H9 (cell line): ENCODE data around the gene COL9A2. TPM values are rescaled to one million over a fixed set of nuclear protein-coding genes. Genes with fewer than 3 reads are reported as not detected.

Experiments used
- DNase-seq: peaks from one replicate; pipeline ENCODE4 v3.0.0-alpha.2; 2017
- H2AFZ ChIP-seq: one replicate; pipeline ENCODE4 v1.6.1; 2013; ENCODE audit warnings: mild to moderate bottlenecking, low read length, control low read depth, moderate library complexity
- H2AK5ac ChIP-seq: 2 replicates; pipeline ENCODE4 v1.6.1; 2013; ENCODE audit warnings: low read length, control low read depth, mixed read lengths; ENCODE audit not compliant: insufficient read length
- H2BK120ac ChIP-seq: one replicate; pipeline ENCODE4 v1.6.1; 2013; ENCODE audit warnings: low read depth, mild to moderate bottlenecking, low read length, control low read depth, inconsistent platforms; ENCODE audit not compliant: poor library complexity, severe bottlenecking
- H2BK12ac ChIP-seq: 2 replicates; pipeline ENCODE4 v1.6.1; 2013; ENCODE audit warnings: low read length, control low read depth, mixed read lengths, low read depth; ENCODE audit not compliant: insufficient read length
- H2BK15ac ChIP-seq: 2 replicates; pipeline ENCODE4 v1.6.1; 2013; ENCODE audit warnings: low read depth, low read length, control low read depth
- H2BK20ac ChIP-seq: one replicate; pipeline ENCODE4 v1.6.1; 2013; ENCODE audit warnings: low read depth, mild to moderate bottlenecking, low read length, control low read depth, inconsistent platforms; ENCODE audit not compliant: poor library complexity, severe bottlenecking
- H2BK5ac ChIP-seq: 2 replicates; pipeline ENCODE4 v1.6.1; 2013; ENCODE audit warnings: low read length, control low read depth, mixed read lengths; ENCODE audit not compliant: insufficient read length
- H3K14ac ChIP-seq: 2 replicates; pipeline ENCODE4 v1.6.1; 2013; ENCODE audit warnings: low read length, control low read depth; ENCODE audit not compliant: insufficient read depth
- H3K18ac ChIP-seq: 2 replicates; pipeline ENCODE4 v1.6.1; 2013; ENCODE audit warnings: low read depth, mild to moderate bottlenecking, mixed read lengths, low read length, control low read depth; ENCODE audit not compliant: insufficient read length
- H3K23ac ChIP-seq: 2 replicates; pipeline ENCODE4 v1.6.1; 2013; ENCODE audit warnings: low read length, control low read depth, mixed read lengths, low read depth; ENCODE audit not compliant: insufficient read length
- H3K23me2 ChIP-seq: 2 replicates; pipeline ENCODE4 v1.6.1; 2013; ENCODE audit warnings: low read depth, mild to moderate bottlenecking, mixed read lengths, low read length, control low read depth; ENCODE audit not compliant: insufficient read length, poor library complexity, severe bottlenecking
- H3K27ac ChIP-seq: 2 replicates; pipeline ENCODE4 v1.5.1; 2013; ENCODE audit warnings: low read length, control low read depth, mixed read lengths, low read depth; ENCODE audit not compliant: insufficient read length
- H3K27me3 ChIP-seq: 2 replicates; pipeline ENCODE4 v1.6.1; 2013; ENCODE audit warnings: low read length, control low read depth, inconsistent platforms; ENCODE audit not compliant: insufficient read depth
- H3K4ac ChIP-seq: 2 replicates; pipeline ENCODE4 v1.6.1; 2013; ENCODE audit warnings: low read depth, mild to moderate bottlenecking, control low read depth, inconsistent platforms, low read length, moderate library complexity
- H3K4me1 ChIP-seq: 2 replicates; pipeline ENCODE4 v1.6.1; 2013; ENCODE audit warnings: low read length, control low read depth, inconsistent platforms; ENCODE audit not compliant: insufficient read depth
- H3K4me2 ChIP-seq: 2 replicates; pipeline ENCODE4 v1.6.1; 2013; ENCODE audit warnings: low read length, control low read depth, mixed read lengths; ENCODE audit not compliant: insufficient read length, insufficient read depth
- H3K56ac ChIP-seq: 2 replicates; pipeline ENCODE4 v1.6.1; 2013; ENCODE audit warnings: low read depth, mild to moderate bottlenecking, mixed read lengths, low read length, control low read depth; ENCODE audit not compliant: insufficient read length
- H3K79me1 ChIP-seq: 2 replicates; pipeline ENCODE4 v1.6.1; 2013; ENCODE audit warnings: low read depth, mild to moderate bottlenecking, moderate library complexity, low read length, control low read depth, inconsistent platforms; ENCODE audit not compliant: insufficient read depth, poor library complexity, severe bottlenecking
- H3K79me2 ChIP-seq: 2 replicates; pipeline ENCODE4 v1.6.1; 2013; ENCODE audit warnings: low read length, control low read depth, inconsistent platforms; ENCODE audit not compliant: insufficient read depth
- H3K9ac ChIP-seq: 2 replicates; pipeline ENCODE4 v1.6.1; 2013; ENCODE audit warnings: low read length, control low read depth, mixed read lengths; ENCODE audit not compliant: insufficient read length; ENCODE audit errors: extremely low read depth
- H3K9me3 ChIP-seq: one replicate; pipeline ENCODE4 v1.6.1; 2013; ENCODE audit warnings: low read depth, low read length, inconsistent platforms; ENCODE audit not compliant: control insufficient read depth
- H3T11ph ChIP-seq: one replicate; pipeline ENCODE4 v1.6.1; 2013; ENCODE audit warnings: mild to moderate bottlenecking, low read length, control low read depth, inconsistent platforms
- H4K20me1 ChIP-seq: one replicate; pipeline ENCODE4 v1.6.1; 2013; ENCODE audit not compliant: control insufficient read depth, insufficient read length, insufficient read depth
- H4K5ac ChIP-seq: 2 replicates; pipeline ENCODE4 v1.6.1; 2013; ENCODE audit warnings: low read depth, mild to moderate bottlenecking, mixed read lengths, low read length, control low read depth; ENCODE audit not compliant: insufficient read length
- H4K8ac ChIP-seq: replicated peaks from 2 replicates; pipeline ENCODE4 v1.6.1; 2013; ENCODE audit warnings: low read length, control low read depth, mixed read lengths, low read depth; ENCODE audit not compliant: insufficient read length
- H4K91ac ChIP-seq: 2 replicates; pipeline ENCODE4 v1.6.1; 2013; ENCODE audit warnings: low read depth, mild to moderate bottlenecking, moderate library complexity, mixed read lengths, low read length, control low read depth; ENCODE audit not compliant: insufficient read length
- H3K27ac Mint-ChIP-seq, 3 experiments: 2 replicates in 2 of 3; 3 replicates in 1 of 3; pipeline ENCODE4 v1.8.0; 2020 to 2021; ENCODE audit warnings: mixed read lengths in 3 of 3, mild to moderate bottlenecking in 1 of 3, moderate library complexity in 1 of 3
- H3K27me3 Mint-ChIP-seq: 2 replicates; pipeline ENCODE4 v1.8.0; 2021; ENCODE audit warnings: low read depth, mild to moderate bottlenecking, moderate library complexity, mixed read lengths
- H3K36me3 Mint-ChIP-seq, 3 experiments: 2 replicates in 2 of 3; 3 replicates in 1 of 3; pipeline ENCODE4 v1.8.0; 2020 to 2021; ENCODE audit warnings: low read depth in 3 of 3, mixed read lengths in 3 of 3; ENCODE audit not compliant: insufficient read depth in 1 of 3
- H3K4me1 Mint-ChIP-seq, 2 experiments: 2 replicates each; pipeline ENCODE4 v1.8.0; 2020; ENCODE audit warnings: mixed read lengths in 2 of 2
- H3K4me3 Mint-ChIP-seq, 2 experiments: 2 replicates in 1 of 2; 3 replicates in 1 of 2; pipeline ENCODE4 v1.8.0; 2020 to 2021; ENCODE audit warnings: mild to moderate bottlenecking in 2 of 2, mixed read lengths in 2 of 2, moderate library complexity in 1 of 2
- H3K9me3 Mint-ChIP-seq, 2 experiments: 2 replicates in 1 of 2; 3 replicates in 1 of 2; pipeline ENCODE4 v1.8.0; 2020; ENCODE audit warnings: mild to moderate bottlenecking in 2 of 2, mixed read lengths in 2 of 2, moderate library complexity in 1 of 2
- CTCF ChIP-seq: fragments of 200-600 bp; sonication (generic); conservative IDR thresholded peaks from 3 replicates; pipeline ENCODE4 v1.8.0; 2021; ENCODE audit warnings: antibody characterized with exemption, mild to moderate bottlenecking
- WGBS: extraction: QIAGEN DNeasy Blood & Tissue Kit; methylation state at CpG from one replicate; pipeline ENCODE4 v1.1.7; 2013; ENCODE audit warnings: missing lambda C conversion rate, low lambda C conversion rate, mixed read lengths; ENCODE audit not compliant: insufficient read length; ENCODE audit errors: extremely low coverage; 5-methylcytosine and 5-hydroxymethylcytosine counted together
- total RNA-seq: library from RNA; stranded (reverse); gene quantifications from 2 replicates; pipeline ENCODE4 v1.2.1, GENCODE V29; 2021

The COL9A2 gene
- total RNA-seq, 1 experiment from 2014 or later: 4.5 TPM

GRCh38 chr1:40361637-40362036 lies 44.6 kb upstream of the COL9A2 start:
- H2AFZ ChIP-seq: no peak overlapping the region
- no peaks in the 10 kb centered on the region for H3K4me1 ChIP-seq
- H3K18ac ChIP-seq: no peak overlapping the region
- no peak overlapping the region for H4K8ac ChIP-seq
- H2BK120ac ChIP-seq: no peak overlapping the region
- H2AK5ac ChIP-seq: no peak overlapping the region
- no peaks in the 10 kb centered on the region for H3K79me2 ChIP-seq
- H3K9ac ChIP-seq: no peak overlapping the region
- no peak overlapping the region for H3K4ac ChIP-seq
- Mint-ChIP-seq H3K36me3 (no peaks in the 10 kb centered on the region), H3K4me1 (peaks cover 5 to 10% of the 10 kb centered on the region in 2 experiments), H3K27me3 (peaks cover 12% of the 10 kb centered on the region), H3K9me3 (peaks cover 23 to 25% of the 10 kb centered on the region in 2 experiments), H3K27ac (no peak overlapping the region), H3K4me3 (no peak overlapping the region)
- H3K27ac ChIP-seq: no peak overlapping the region
- no peak overlapping the region for H3T11ph ChIP-seq
- H4K20me1 ChIP-seq: no peaks in the 10 kb centered on the region
- TF ChIP-seq CTCF: no peak
- no peaks in the 10 kb centered on the region for H3K27me3 ChIP-seq
- no peaks in the 10 kb centered on the region for H3K79me1 ChIP-seq
- no peak for DNase-seq
- H4K5ac ChIP-seq: no peak overlapping the region
- no peak overlapping the region for H3K4me2 ChIP-seq
- no peak overlapping the region for H3K56ac ChIP-seq
- H3K23ac ChIP-seq: no peak overlapping the region
- no peak overlapping the region for H2BK5ac ChIP-seq
- H2BK15ac ChIP-seq: no peak overlapping the region
- no peak overlapping the region for H2BK12ac ChIP-seq
- H4K91ac ChIP-seq: no peak overlapping the region
- no peaks in the 10 kb centered on the region for H3K23me2 ChIP-seq
- no peaks in the 10 kb centered on the region for H3K9me3 ChIP-seq
- H2BK20ac ChIP-seq: no peak overlapping the region
- WGBS: no CpG with 5 or more reads among the region's 4 CpGs
- H3K14ac ChIP-seq: no peak overlapping the region
